ENCODE results near the gene VRTN.
A peak's percentile ranks its signal among the peaks of the same experiment; 100 is the strongest.

The VRTN gene

DNA sequence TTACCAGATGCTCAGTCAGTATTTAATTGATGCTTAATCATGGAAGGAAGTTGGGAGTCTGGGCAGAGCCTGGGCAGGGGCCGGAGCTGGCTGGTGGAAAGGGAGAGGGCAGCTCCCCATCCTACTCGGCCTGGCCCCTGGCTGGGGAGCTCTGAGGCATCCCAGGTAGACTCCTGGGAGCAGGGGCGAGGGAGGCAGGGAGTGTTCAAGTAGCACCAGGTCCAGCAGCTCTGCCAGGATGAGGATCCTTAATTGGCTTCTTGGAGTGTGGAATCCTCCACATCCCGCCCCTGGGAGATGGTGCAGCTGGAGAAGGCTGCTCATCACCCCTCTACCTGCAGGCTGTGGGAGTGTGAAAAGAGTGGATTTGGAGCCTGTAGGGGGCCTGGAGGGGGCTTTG, 46.8 kb downstream of the VRTN start:
- no peak for DNase-seq (ENCODE audit: low read depth)

DNA sequence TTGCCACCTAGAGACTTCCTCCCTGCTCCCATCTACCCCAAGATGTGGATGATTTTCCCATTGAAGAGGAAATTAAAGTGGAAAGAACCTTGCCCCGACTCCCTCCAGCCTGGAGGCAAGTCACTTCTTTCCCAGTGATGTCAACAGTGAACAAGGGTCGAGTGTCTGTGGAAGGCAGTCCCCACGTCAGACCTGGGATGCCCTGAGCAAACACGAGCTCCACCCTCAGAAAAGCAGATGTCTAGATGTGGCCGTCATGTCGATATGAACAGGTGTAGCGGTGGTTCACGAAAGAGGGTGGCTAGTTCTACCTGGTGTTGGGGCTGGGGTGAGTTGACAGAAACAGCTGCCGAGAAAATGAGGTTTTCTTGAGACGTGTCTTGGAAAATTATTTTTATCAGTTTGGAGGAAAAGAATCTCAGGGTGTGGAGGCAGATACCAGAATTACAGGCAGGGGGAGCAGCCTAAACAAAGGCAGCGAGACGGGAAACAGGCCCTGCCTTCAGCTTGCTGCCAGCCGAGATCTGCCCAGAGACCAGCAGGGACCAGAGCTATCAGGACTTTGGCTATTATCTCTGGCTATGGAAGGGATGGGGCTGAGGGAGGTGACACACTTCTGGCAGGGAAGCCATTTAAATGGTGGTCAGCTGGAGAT, 51.9 kb downstream of the VRTN start:
- no peak for DNase-seq (ENCODE audit: low read depth)

DNA sequence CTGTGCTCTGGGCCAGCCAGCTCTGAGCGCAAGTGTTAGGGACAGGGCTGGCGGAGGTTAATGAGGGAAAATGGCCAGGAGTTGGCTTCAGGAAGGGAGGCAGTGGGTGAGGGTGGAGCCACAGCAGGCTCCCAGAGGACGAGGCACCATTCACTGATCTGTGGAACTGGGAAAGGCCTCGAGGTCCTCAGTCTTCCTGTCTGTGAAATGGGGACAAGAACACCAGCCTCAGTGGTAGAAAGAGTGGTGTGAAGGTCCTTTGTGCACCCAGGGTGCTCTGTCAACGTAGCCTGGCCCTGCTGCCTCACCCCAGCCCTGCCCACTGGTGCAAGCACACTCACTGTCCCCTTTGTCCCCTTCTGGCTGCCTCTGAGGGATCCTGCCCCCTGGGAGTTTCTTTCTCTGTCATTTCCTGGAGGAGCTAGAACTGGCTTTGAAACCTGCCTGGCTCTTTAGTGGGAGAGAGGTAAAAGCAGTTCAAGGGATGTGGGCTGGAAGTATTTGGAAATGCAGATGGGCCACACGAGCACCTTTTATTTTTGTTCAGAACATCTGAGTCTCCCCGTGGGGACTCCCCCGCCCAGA, 52.7 kb downstream of the VRTN start:
- DNase-seq (ENCODE audit: low read depth) = no peak

DNA sequence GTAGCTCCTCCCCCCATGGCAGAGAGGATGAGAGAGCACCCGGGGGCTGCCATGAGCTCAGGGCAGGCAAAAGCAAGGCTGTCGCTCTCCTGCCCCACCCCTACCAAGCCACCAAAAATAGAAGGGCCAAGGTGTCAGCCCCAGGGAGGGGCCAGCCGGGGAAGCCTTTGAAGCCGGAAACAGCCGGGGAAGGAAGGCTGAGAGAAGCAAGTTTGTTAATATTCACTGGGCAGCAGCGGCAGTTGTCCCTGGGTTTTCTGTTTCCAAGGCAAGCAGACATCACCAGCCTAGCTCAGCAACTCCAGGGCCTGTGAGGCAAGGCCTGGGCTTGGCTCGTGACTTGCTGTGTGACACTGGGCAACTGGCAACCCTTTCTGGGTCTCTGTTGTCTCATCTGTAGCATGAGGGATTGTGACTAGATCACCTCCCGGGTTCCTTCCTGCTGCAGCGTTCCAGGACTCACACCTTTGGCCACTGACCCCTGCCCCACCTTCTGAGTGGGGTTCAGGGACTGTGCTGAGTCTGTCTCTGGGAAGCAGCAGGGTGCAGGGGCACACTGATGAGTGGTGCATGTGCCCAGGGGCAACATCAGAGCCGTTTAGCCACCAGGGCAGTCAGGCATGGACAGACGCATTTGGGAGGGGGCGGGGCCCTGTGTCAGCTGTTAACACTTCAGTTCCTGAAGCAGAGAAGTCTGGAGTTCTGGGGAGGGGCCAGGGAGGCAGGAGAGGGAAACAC, 53.4 kb downstream of the VRTN start:
- DNase-seq (ENCODE audit: low read depth) = peak; percentile 39

DNA sequence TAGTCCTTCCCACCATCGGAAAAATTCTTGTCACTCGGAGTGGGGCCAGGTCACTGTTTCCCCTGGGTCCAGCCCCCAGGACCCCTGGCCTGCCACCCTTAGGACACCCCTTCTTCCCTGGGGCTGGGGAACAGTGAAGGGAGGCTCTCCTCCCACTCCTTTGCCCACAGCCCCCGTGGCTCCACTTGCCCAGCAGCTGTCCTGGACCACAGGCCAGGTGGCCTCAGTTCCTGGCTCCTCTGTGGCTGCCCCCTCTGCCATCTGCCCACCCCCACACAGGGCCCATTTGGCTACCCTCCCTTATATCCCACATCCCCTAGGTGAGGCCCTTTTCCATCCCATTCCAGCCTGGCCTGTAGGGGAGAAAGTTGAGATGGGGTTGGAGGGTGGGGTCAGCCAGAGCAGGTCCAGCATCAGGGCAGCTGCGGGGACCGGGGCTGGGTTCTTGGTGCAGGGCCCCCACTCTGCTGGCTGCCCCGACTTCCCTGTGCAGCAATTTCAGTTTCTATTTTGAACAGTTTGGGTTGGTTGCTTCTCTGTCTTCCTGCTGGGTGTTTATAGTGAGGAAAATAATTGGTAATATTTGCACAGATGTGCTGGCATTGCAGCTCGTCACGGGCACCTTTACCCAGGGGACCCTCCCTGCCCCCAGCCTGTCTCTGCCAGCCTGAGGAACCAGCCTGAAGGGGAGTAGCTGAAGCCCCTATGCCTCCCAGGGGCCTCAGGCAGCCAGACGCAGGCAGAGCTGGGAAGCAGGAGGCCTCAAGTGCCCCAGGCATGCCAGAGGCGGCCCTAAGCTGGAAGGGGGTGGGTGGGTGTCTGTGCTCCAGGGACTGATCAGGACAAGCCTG, 54.4 kb downstream of the VRTN start:
- no peak for DNase-seq (ENCODE audit: low read depth)

DNA sequence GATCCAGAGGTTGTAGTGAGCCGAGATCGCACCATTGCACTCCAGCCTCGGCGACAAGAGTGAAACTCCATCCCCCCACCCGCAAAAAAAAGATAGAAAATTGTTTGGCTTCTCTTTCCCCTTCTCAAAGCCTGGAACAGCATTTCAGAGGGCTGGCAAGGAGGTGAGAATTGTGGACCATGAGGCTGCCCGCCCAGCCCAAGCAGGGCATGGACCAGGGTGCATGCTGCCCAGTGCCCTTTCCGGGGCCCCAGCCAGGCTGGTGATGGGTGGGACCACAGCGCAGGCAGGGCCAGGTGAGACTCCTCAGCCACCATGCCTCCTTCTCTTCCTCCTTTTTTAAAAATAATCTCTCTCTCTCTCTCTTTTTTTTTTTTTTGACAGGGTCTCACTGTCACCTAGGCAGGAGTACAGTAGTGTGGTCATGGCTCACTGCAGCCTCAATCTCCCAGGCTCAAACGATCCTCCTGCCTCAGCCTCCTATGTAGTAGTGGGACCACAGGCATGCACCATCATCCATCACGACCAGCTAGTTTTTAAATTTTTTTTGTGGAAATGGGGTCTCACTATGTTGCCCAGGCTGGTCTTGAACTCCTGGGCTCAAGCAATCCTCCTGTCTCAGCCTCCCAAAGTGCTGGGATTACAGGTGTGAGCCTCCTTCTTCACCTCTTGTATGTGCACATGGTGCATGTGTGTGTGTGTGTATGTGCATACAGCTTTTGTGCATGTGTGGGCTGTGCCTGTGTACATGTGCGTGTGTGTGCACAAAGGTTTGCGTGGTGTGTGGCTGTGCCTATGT, 55.5 kb downstream of the VRTN start:
- DNase-seq (ENCODE audit: low read depth) = no peak

DNA sequence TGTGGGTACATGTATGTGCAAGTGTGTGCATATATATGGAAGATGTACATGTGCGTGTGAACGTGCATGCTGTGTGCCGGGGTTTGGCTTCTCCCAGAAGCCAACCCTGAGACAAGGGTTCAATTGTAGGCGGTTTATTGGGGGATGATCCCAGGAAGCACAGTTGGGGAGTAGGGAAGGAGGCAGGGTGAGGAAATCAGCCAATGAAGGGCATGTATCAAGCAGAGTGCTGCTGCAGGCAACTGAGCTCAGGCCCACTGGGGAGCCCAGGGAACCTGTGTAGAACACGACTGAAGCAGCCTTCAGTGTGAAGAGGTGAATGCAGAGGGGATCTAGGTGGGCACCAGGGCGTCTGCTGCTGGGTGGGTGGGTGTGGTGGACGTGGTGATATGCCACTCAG, 56.2 kb downstream of the VRTN start:
- no peak for DNase-seq (ENCODE audit: low read depth)

DNA sequence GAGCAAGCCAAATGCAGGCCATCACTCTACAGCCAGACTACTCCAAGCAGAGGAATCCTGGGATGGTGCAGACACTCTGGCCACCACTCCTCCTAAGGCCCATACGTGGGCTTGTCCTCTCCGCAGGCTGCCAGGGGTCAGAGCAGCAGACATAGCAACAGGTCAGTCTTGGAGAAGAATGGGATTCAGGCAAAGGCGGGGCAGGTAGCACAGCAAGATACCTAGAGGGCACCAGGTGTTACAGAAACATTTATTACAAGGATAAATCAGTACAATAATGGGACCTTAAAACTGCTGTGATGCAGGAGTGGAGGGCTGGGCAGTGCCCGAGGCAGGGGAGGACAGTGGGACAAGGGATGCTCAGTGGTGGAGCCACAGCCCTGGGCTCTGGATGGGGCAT, 57.4 kb downstream of the VRTN start:
- DNase-seq (ENCODE audit: low read depth) = no peak

DNA sequence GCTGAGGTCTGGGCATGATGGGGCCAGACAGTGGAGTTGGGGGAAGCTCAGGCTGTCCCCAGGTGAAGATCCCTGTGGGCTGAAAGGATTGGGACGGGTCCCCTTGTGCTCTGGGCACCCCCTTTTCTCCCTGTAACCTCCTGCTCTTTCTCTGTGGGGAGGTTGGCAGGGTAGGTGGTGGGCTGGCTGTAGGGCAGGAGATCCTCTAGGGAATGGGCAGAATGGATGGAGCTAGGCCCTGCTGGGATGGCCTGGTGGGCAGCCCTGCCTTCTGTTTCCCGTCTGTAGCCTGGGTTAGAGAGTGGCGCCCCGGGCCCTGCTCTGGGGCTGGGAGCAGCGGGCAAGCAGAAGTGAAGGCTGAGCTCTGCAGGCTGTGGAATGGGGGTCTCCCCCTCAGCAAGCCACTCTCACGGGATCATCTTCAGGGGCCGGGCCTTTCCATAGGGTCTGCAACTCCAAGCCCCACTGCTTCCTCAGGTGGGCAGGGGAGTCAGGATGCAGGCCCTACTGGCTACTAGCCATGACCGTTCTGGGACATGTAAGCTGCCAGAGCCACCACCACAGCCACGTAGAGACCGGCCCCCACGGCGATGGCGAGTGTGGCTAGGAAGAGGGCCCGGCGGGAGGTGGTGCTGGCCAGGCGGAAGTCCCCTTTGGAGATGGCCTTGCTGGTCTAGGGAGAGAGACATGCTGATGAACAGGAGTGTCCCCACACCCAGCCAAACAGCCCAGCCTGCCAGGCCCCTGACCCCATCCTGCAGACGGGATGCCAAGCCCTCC, 58.9 kb downstream of the VRTN start:
- DNase-seq (ENCODE audit: low read depth) = no peak

DNA sequence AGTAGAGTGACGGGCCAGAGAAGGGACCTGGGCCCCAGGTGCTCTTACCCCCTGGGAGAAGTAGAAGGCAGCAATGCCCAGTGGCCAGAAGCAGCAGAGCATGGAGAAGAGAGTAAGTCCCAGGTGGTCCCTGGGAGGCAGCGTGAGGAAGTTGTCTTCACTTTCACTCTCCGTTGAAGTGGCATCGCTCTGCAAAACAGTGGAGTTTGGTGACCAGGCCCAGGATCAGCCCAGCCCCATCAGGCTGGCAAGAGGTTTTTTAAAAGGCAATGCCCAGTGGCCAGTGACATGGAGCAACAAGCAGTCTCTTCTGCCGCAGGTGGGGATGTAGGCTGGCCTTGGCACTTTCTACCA, 59.5 kb downstream of the VRTN start:
- no peak for DNase-seq (ENCODE audit: low read depth)

DNA sequence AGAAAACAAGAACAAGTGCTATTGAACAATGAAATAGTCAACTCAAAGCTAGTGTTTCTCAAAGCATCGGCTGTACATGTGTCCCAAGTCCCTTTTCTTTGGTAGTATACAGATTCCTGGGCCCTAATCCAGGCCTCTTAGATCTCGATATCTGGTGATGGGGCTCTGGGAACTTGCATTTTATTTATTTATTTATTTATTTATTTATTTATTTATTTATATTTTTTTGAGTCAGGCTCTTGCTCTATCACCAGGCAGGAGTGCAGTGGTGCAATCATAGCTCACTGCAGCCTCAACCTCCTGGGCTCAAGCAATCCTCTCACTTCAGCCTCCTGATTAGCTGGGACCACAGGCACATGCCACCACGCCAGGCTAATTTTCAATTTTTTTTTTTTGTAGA, 60.6 kb downstream of the VRTN start:
- DNase-seq (ENCODE audit: low read depth) = no peak

DNA sequence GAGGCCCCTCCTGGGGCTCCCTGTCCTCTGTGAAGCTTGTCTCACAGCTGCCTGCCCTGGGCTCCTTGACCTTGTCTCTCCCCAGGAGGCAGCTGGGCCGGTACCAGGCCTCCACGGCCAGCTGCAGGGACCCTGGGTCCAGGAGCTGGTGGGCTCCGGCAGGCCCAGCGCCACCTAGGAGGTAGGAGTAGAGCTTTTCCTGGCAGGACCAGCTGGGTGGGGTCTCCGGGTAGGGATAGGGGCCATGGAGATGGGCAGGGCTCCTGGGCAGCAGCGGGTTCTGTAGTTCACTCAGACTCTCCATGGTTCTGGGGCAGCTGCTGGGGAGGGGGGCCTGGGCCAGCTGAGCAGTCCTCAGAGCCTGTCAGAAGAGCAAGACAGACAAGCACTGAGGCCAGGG, 61.2 kb downstream of the VRTN start:
- no peak for DNase-seq (ENCODE audit: low read depth)
